Naive B cell (primary cell): ENCODE measurements around the gene DAGLA. TPM values are rescaled to one million over a fixed set of nuclear protein-coding genes. Genes with fewer than 3 reads are reported as not detected.
A peak's percentile ranks its signal among the peaks of the same experiment; 100 is the strongest.

Experiments
- ATAC-seq, 2 donors: fragments of 150-1000 bp; cut with Tn5 transposase; 2 replicates each; pipeline ENCODE4 v1.10.0; 2021; ENCODE audit warnings: low read depth in 2 of 2, mild to moderate bottlenecking in 2 of 2, moderate library complexity in 2 of 2
- DNase-seq: peaks from one replicate; pipeline ENCODE4 v3.0.0; 2022
- H3K27ac Mint-ChIP-seq, 6 donors: one replicate each; pipeline ENCODE4 v1.8.0; 2020 to 2022; ENCODE audit warnings: mild to moderate bottlenecking in 6 of 6, mixed read lengths in 6 of 6, moderate library complexity in 5 of 6, inconsistent platforms in 2 of 6
- H3K27me3 Mint-ChIP-seq, 3 donors: one replicate each; pipeline ENCODE4 v1.8.0; 2021 to 2022; ENCODE audit warnings: mixed read lengths in 3 of 3, mild to moderate bottlenecking in 1 of 3
- H3K36me3 Mint-ChIP-seq, 2 donors: one replicate each; pipeline ENCODE4 v1.8.0; 2020 to 2022; ENCODE audit warnings: mixed read lengths in 2 of 2, inconsistent platforms in 1 of 2, mild to moderate bottlenecking in 1 of 2
- H3K4me1 Mint-ChIP-seq, 3 donors: one replicate each; pipeline ENCODE4 v1.8.0; 2020 to 2022; ENCODE audit warnings: mixed read lengths in 3 of 3, inconsistent platforms in 1 of 3, mild to moderate bottlenecking in 1 of 3, moderate library complexity in 1 of 3
- H3K4me3 Mint-ChIP-seq, 8 donors: one replicate each; pipeline ENCODE4 v1.8.0; 2020 to 2022; ENCODE audit warnings: mild to moderate bottlenecking in 8 of 8, mixed read lengths in 8 of 8, moderate library complexity in 8 of 8, inconsistent platforms in 2 of 8
- H3K9me3 Mint-ChIP-seq, 7 donors: one replicate each; pipeline ENCODE4 v1.8.0; 2020 to 2022; ENCODE audit warnings: mixed read lengths in 7 of 7, mild to moderate bottlenecking in 5 of 7, inconsistent platforms in 2 of 7, moderate library complexity in 1 of 7
- polyA plus RNA-seq, 6 donors: library from polyadenylated mRNA; unstranded; fragments of 300-500 nt; fragmentation: Illumina TruSeq; gene quantifications; one replicate each; pipeline ENCODE4 v1.2.3, GENCODE V29; 2021; ENCODE audit warnings: low read depth in 6 of 6

Gene DAGLA
- polyA plus RNA-seq, 6 donors from 2014 or later: not detected

- Mint-ChIP-seq H3K4me3 (no peak overlapping the region), H3K4me1 (peaks cover 3 to 5% (median 3%) of the 10 kb centered on the region in 3 donors), H3K9me3 (peaks cover 0 to 9% (median 2%) of the 10 kb centered on the region in 7 donors), H3K27me3 (peaks cover 28 to 64% (median 58%) of the 10 kb centered on the region in 3 donors), H3K36me3 (no peaks in the 10 kb centered on the region), H3K27ac (no peak overlapping the region)
- no peak for ATAC-seq
- DNase-seq: no peak
Measured at GRCh38 chr11:61675826-61676225, 4.4 kb upstream of the DAGLA start.

GRCh38 chr11:61679296-61679695 lies 895 bp upstream of the DAGLA start:
- Mint-ChIP-seq H3K4me1 (peaks cover 4 to 7% (median 5%) of the 10 kb centered on the region in 3 donors), H3K36me3 (no peaks in the 10 kb centered on the region), H3K9me3 (peaks cover 0 to 2% (median 0%) of the 10 kb centered on the region in 7 donors), H3K27ac (no peak overlapping the region), H3K27me3 (peaks cover 16 to 50% (median 48%) of the 10 kb centered on the region in 3 donors), H3K4me3 (peak overlapping the region in 6 of 8 donors; percentile 37 to 67 (median 64))
- ATAC-seq (no peak), DNase-seq (no peak)

GRCh38 chr11:61680622-61681221 lies 531 bp downstream of the DAGLA start:
- Mint-ChIP-seq H3K27ac (no peak overlapping the region), H3K27me3 (peaks cover 11 to 37% (median 34%) of the 10 kb centered on the region in 3 donors), H3K4me3 (peak overlapping the region in 4 of 8 donors; percentile 40 to 78 (median 68)), H3K4me1 (peaks cover 4 to 7% (median 5%) of the 10 kb centered on the region in 3 donors), H3K9me3 (peaks cover 0 to 2% (median 0%) of the 10 kb centered on the region in 7 donors), H3K36me3 (no peaks in the 10 kb centered on the region)
- DNase-seq (no peak), ATAC-seq (no peak)

GRCh38 chr11:61682093-61682732 lies 2.0 kb downstream of the DAGLA start:
- DNase-seq (no peak), ATAC-seq (no peak)
- Mint-ChIP-seq H3K4me3 (peak overlapping the region in 1 of 8 donors; percentile 13), H3K27me3 (peaks cover 14 to 29% (median 28%) of the 10 kb centered on the region in 3 donors), H3K4me1 (peaks cover 4 to 9% (median 5%) of the 10 kb centered on the region in 3 donors), H3K36me3 (no peaks in the 10 kb centered on the region), H3K9me3 (peaks cover 0 to 2% (median 0%) of the 10 kb centered on the region in 7 donors), H3K27ac (no peak overlapping the region)

GRCh38 chr11:61682906-61683675 lies 2.9 kb downstream of the DAGLA start:
- H3K27me3 Mint-ChIP-seq: peaks cover 18 to 33% (median 31%) of the 10 kb centered on the region in 3 donors

GRCh38 chr11:61683961-61684869 lies 4.0 kb downstream of the DAGLA start:
- H3K27me3 Mint-ChIP-seq: peaks cover 13 to 29% (median 26%) of the 10 kb centered on the region in 3 donors
- peak overlapping the region in 1 of 6 donors; percentile 44 for H3K27ac Mint-ChIP-seq
- H3K9me3 Mint-ChIP-seq: no peaks in the 10 kb centered on the region
- no peaks in the 10 kb centered on the region for H3K36me3 Mint-ChIP-seq
- ATAC-seq (peak; percentile 5 to 25), DNase-seq (no peak)
- H3K4me3 Mint-ChIP-seq: no peak overlapping the region
- peaks cover 4 to 8% (median 5%) of the 10 kb centered on the region in 3 donors for H3K4me1 Mint-ChIP-seq

More at GRCh38 chr11:61682906-61683675, 2.9 kb downstream of the DAGLA start:
- DNase-seq (no peak), ATAC-seq (no peak)
- Mint-ChIP-seq H3K9me3 (peaks cover 0 to under 1% (median 0%) of the 10 kb centered on the region in 7 donors), H3K4me3 (no peak overlapping the region), H3K27ac (no peak overlapping the region), H3K4me1 (peaks cover 4 to 9% (median 5%) of the 10 kb centered on the region in 3 donors), H3K36me3 (no peaks in the 10 kb centered on the region)

- Mint-ChIP-seq H3K9me3 (no peaks in the 10 kb centered on the region), H3K4me1 (peaks cover 4 to 6% (median 5%) of the 10 kb centered on the region in 3 donors), H3K27ac (peak overlapping the region in 1 of 6 donors; percentile 44), H3K36me3 (no peaks in the 10 kb centered on the region), H3K4me3 (no peak overlapping the region), H3K27me3 (peaks cover 15 to 27% (median 24%) of the 10 kb centered on the region in 3 donors)
- no peak for ATAC-seq
- DNase-seq: no peak
Measured at GRCh38 chr11:61684870-61685616, 4.9 kb downstream of the DAGLA start.

GRCh38 chr11:61685617-61685967 lies 5.4 kb downstream of the DAGLA start:
- DNase-seq: no peak
- Mint-ChIP-seq H3K9me3 (no peaks in the 10 kb centered on the region), H3K27ac (peak overlapping the region in 1 of 6 donors; percentile 16), H3K4me3 (no peak overlapping the region), H3K27me3 (peaks cover 17 to 27% (median 24%) of the 10 kb centered on the region in 3 donors), H3K4me1 (peaks cover 4 to 6% (median 5%) of the 10 kb centered on the region in 3 donors), H3K36me3 (no peaks in the 10 kb centered on the region)
- no peak for ATAC-seq

GRCh38 chr11:61686066-61686465 lies 5.9 kb downstream of the DAGLA start:
- ATAC-seq: no peak
- no peaks in the 10 kb centered on the region for H3K36me3 Mint-ChIP-seq
- H3K4me1 Mint-ChIP-seq: peaks cover 0 to 2% (median under 1%) of the 10 kb centered on the region in 3 donors
- H3K9me3 Mint-ChIP-seq: no peaks in the 10 kb centered on the region
- no peak overlapping the region for H3K27ac Mint-ChIP-seq
- no peak for DNase-seq
- no peak overlapping the region for H3K4me3 Mint-ChIP-seq
- H3K27me3 Mint-ChIP-seq: peaks cover 17 to 30% (median 24%) of the 10 kb centered on the region in 3 donors

- Mint-ChIP-seq H3K27ac (no peak overlapping the region), H3K4me3 (no peak overlapping the region), H3K9me3 (no peaks in the 10 kb centered on the region), H3K27me3 (peaks cover 17 to 31% (median 24%) of the 10 kb centered on the region in 3 donors), H3K36me3 (no peaks in the 10 kb centered on the region), H3K4me1 (peaks cover 0 to 2% (median 0%) of the 10 kb centered on the region in 3 donors)
- ATAC-seq (no peak), DNase-seq (no peak)
Measured at GRCh38 chr11:61686469-61686868, 6.3 kb downstream of the DAGLA start.

GRCh38 chr11:61687420-61687819 lies 7.2 kb downstream of the DAGLA start:
- peaks cover 17 to 31% (median 24%) of the 10 kb centered on the region in 3 donors for H3K27me3 Mint-ChIP-seq
- ATAC-seq (no peak), DNase-seq (no peak)
- no peaks in the 10 kb centered on the region for H3K36me3 Mint-ChIP-seq
- no peaks in the 10 kb centered on the region for H3K9me3 Mint-ChIP-seq
- H3K27ac Mint-ChIP-seq: no peak overlapping the region
- H3K4me3 Mint-ChIP-seq: no peak overlapping the region
- H3K4me1 Mint-ChIP-seq: peaks cover 0 to 2% (median 0%) of the 10 kb centered on the region in 3 donors
